Measurements from ENCODE around the gene EXTL2.
"Not testable (repeated sequence)": the region's sequence is repeated elsewhere in the genome, so short reads cannot be mapped to it uniquely, and the experiment has no call there.

DNA sequence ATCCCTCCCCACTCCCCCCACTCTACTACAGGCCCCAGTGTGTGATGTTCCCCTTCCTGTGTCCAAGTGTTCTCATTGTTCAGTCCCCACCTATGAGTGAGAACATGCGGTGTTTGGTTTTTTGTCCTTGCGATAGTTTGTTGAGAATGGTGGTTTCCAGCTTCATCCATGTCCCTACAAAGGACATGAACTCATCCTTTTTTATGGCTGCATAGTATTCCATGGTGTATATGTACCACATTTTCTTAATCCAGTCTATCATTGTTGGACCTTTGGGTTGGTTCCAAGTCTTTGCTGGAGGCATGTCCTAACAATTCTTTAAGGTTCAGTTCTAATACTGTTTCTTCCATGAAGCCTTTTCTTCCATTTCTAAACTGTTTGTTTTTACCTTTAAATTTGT is 38.9 kb upstream of the EXTL2 start:
- not testable (repeated sequence) for TF ChIP-seq POLR2A (IDR thresholded peaks at IDR 0.05)
- TF ChIP-seq, protein P1, sequence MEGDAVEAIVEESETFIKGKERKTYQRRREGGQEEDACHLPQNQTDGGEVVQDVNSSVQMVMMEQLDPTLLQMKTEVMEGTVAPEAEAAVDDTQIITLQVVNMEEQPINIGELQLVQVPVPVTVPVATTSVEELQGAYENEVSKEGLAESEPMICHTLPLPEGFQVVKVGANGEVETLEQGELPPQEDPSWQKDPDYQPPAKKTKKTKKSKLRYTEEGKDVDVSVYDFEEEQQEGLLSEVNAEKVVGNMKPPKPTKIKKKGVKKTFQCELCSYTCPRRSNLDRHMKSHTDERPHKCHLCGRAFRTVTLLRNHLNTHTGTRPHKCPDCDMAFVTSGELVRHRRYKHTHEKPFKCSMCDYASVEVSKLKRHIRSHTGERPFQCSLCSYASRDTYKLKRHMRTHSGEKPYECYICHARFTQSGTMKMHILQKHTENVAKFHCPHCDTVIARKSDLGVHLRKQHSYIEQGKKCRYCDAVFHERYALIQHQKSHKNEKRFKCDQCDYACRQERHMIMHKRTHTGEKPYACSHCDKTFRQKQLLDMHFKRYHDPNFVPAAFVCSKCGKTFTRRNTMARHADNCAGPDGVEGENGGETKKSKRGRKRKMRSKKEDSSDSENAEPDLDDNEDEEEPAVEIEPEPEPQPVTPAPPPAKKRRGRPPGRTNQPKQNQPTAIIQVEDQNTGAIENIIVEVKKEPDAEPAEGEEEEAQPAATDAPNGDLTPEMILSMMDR (IDR thresholded peaks at IDR 0.05), result not testable (repeated sequence)

Data from right lobe of liver (tissue), 4 donors.